Heart left ventricle (tissue), 13 donors: ENCODE data around the gene RAB40C.

Source experiments
- CTCF ChIP-seq, 12 donors: fragments of 200-600 bp; sonication (generic) in 4 of 12; IDR thresholded peaks; one replicate each; pipeline versions ENCODE4 v1.5.0 to v1.8.0; 2018 to 2022; ENCODE audit warnings: antibody characterized with exemption in 12 of 12, mild to moderate bottlenecking in 5 of 12
- POLR2A ChIP-seq, 2 donors: fragments of 450-650 bp; IDR thresholded peaks; one replicate each; pipeline ENCODE4 v1.6.1; 2017; ENCODE audit warnings: antibody characterized with exemption in 2 of 2, mild to moderate bottlenecking in 2 of 2, moderate library complexity in 2 of 2
- donor health status: ischemic (EF 13 %, LVEDD 7.1; RV severe dilation, severe dysfunction).
- donor health status: DM: no; HTN: yes; CAD: no.
- donor health status: DM: no; HTN: no; CAD: no.
- donor health status: ischemic (EF 25% LVEDD 6.9; RV normal size, moderate dysfunction).
- donor health status: ischemic (EF 25% LVEDD 5.7; RV mildly dilated, moderate dysfunction).
- donor health status: ischemic (EF 35%, LVEDD 5.7; RV mildly dilated, moderate dysfunction).
- donor health status: nonischemic (EF 11% LVEDD 7.7; RV severe dilation, severe dysfunction).
- donor health status: DM: yes; HTN: yes; CAD: no.
- donor health status: PGD.
- donor health status: ischemic (EF 29% LVEDD 5.4; RV normal size, mild dysfunction).
- donor health status: nonischemic (EF 23%, LVEDD 6.1; RV moderate dilation, normal function).

DNA sequence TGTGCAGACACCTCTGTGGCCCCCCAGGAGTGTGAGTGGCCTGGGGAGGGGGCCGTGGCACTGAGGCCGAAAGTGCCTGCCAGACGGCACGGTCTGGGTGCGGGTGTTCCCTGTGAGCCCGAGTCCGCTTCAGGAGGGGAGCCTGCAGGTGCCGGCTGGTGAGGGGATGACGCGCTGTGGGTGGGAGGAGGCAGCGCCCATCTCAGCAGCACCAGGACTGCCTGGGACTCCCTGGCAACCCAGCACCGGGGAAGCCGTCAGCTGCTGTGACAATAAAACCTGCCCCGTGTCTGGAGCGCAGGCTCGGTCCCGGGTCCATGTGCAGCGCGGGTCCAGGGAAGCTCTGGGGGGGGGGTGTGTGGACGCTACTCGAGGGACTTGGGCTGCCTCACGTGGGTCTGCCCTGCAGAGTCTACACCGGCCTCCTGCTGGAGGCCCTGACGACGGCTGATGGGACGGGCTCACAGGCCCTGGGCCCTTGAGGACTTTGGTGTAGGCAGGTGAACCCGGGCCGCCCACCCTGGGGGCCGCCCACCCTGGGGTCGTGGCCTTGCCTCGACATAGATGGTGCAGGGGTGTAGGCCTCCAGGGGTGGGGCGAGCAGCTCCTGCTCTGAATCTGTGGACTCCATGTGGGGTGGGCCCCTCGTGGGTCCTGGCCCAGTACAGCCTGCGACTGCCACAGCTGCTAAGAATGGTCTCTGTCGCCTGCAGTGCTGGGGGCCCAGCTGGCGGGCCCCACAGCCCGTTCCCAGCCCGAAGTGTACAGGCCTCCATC lies 5.9 kb upstream of the RAB40C start:
- TF ChIP-seq CTCF (IDR thresholded peaks at IDR 0.05) (no peak), POLR2A (IDR thresholded peaks at IDR 0.05) (no peak)
